Sigmoid colon (tissue), 3 donors: ENCODE results near the gene BAZ1B.

ENCODE experiments used
- CTCF ChIP-seq, 4 experiments: fragments of 450-650 bp in 3 of 4; fragments of 200-600 bp in 1 of 4; IDR thresholded peaks; one replicate each; pipeline ENCODE4 v1.5.1; 2016 to 2019; ENCODE audit warnings: antibody characterized with exemption in 4 of 4, mild to moderate bottlenecking in 3 of 4, moderate library complexity in 2 of 4
- POLR2A ChIP-seq, 2 donors: fragments of 450-650 bp; IDR thresholded peaks; one replicate each; pipeline ENCODE4 v1.6.1; 2016; ENCODE audit warnings: antibody characterized with exemption in 2 of 2, mild to moderate bottlenecking in 2 of 2, moderate library complexity in 2 of 2

GRCh38 chr7:73532224-73532623 is 10.1 kb upstream of the BAZ1B start:
- no peak for TF ChIP-seq POLR2A (IDR thresholded peaks at IDR 0.05)
- no peak for TF ChIP-seq CTCF (IDR thresholded peaks at IDR 0.05)
